GM13976 (cell line): ENCODE measurements around the gene CRAT.

Experiments
- DNase-seq: peaks from one replicate; pipeline ENCODE4 v3.0.0; 2012; ENCODE audit warnings: low spot score
- in situ Hi-C: fragments of 300-500 bp; cut with MboI; formaldehyde crosslinking; loops from one replicate; pipeline ENCODE4 v1.12.0; 2022; ENCODE audit warnings: low sequenced_read_pairs, mixed read lengths, inconsistent platforms; ENCODE audit not compliant: unreplicated experiment
- TF ChIP-seq, protein P1 (sequence below): IDR thresholded peaks from 2 replicates; pipeline ENCODE4 v1.5.1; 2012; ENCODE audit warnings: borderline replicate concordance, mild to moderate bottlenecking; ENCODE audit not compliant: insufficient read depth; ENCODE audit errors: extremely low read depth, missing control alignments, control extremely low read depth

CRAT gene

DNA sequence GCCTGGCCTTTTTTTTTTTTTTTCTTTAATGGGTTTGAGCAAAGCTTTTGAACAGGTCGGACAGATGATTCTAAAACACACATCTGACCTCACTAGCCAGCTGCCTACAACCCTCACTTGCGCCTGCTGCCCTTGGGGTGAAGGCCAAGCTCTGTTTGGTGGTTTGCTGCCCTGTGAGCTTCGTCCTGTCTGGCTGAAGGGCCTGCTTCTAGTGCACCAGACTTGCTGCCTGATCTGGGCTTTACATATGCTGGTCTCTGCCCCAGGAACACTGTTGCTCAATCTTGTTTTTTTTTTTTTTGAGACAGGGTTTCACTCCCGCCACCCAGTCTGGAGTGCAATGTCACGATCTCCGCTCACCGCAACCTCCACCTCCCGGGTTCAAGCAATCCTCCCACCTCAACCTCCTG is 46.1 kb downstream of the CRAT start:
- in situ Hi-C loops = no loop called here
- TF ChIP-seq, protein P1, sequence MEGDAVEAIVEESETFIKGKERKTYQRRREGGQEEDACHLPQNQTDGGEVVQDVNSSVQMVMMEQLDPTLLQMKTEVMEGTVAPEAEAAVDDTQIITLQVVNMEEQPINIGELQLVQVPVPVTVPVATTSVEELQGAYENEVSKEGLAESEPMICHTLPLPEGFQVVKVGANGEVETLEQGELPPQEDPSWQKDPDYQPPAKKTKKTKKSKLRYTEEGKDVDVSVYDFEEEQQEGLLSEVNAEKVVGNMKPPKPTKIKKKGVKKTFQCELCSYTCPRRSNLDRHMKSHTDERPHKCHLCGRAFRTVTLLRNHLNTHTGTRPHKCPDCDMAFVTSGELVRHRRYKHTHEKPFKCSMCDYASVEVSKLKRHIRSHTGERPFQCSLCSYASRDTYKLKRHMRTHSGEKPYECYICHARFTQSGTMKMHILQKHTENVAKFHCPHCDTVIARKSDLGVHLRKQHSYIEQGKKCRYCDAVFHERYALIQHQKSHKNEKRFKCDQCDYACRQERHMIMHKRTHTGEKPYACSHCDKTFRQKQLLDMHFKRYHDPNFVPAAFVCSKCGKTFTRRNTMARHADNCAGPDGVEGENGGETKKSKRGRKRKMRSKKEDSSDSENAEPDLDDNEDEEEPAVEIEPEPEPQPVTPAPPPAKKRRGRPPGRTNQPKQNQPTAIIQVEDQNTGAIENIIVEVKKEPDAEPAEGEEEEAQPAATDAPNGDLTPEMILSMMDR = no peak
- DNase-seq = no peak

DNA sequence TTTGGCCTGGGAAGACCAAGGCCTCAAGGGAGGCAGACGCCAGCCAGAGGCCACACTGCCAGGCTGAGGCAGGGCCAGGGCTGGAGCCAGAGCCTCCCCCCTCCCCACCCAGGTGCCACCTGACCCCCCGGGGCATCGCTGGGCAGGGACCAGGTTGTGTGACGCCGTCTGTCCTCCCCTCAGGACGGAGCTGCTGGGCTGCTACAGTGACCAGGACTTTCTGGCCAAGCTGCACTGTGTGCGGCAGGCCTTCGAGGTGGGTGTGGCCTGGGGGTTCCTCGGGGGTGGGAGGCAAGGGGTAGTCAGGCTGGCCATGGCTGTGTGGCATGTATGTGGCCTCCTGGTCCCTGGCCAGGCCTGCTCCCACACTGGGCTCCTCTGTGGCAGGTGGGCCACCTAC is 47.5 kb downstream of the CRAT start:
- in situ Hi-C loops = no loop called here
- DNase-seq = no peak
- TF ChIP-seq, protein P1 = no peak

- DNase-seq = no peak
- TF ChIP-seq, protein P1 = no peak
- in situ Hi-C loops = no loop called here
Measured at GRCh38 chr9:129060991-129061390, 49.6 kb downstream of the CRAT start.

GRCh38 chr9:129059796-129060785 is 50.5 kb downstream of the CRAT start:
- in situ Hi-C loops = no loop called here
- TF ChIP-seq, protein P1 = no peak

GRCh38 chr9:129058965-129059795 is 51.4 kb downstream of the CRAT start:
- TF ChIP-seq, protein P1 = no peak
- in situ Hi-C loops = no loop called here
- no peak for DNase-seq

More at GRCh38 chr9:129059796-129060785, 50.5 kb downstream of the CRAT start:
- DNase-seq = no peak

- in situ Hi-C loops = no loop called here
- TF ChIP-seq, protein P1 = no peak
Measured at GRCh38 chr9:129054163-129054851, 56.3 kb downstream of the CRAT start.

More at GRCh38 chr9:129054163-129054851, 56.3 kb downstream of the CRAT start:
- DNase-seq = no peak
